Keratinocyte (primary cell): Measurements from ENCODE around the gene SIDT1. TPM values are rescaled to one million over a fixed set of nuclear protein-coding genes. Genes with fewer than 3 reads are reported as not detected.

Experiments
- DNase-seq: peaks from one replicate; pipeline ENCODE4 v3.0.0-alpha.2; 2011; ENCODE audit warnings: low read depth, missing footprints, low spot score
- FAIRE-seq: peaks from 2 replicates; lab custom pipeline; 2011; peaks lifted over from hg19 to GRCh38; lab: Jason Lieb, UNC
- H2AFZ ChIP-seq: 2 replicates; pipeline ENCODE4 v1.6.0; 2012; ENCODE audit warnings: low read length, control low read depth, inconsistent platforms; ENCODE audit not compliant: control insufficient read depth
- H3K27ac ChIP-seq: 2 replicates; pipeline ENCODE4 v1.5.1; 2011; ENCODE audit warnings: low read length; ENCODE audit not compliant: control insufficient read depth, insufficient read depth
- H3K27me3 ChIP-seq: 3 replicates; pipeline ENCODE4 v1.6.0; 2011; ENCODE audit warnings: low read length; ENCODE audit not compliant: control insufficient read depth, insufficient read depth; ENCODE audit errors: extremely low read depth
- H3K36me3 ChIP-seq, 2 experiments: 2 replicates in 1 of 2; 3 replicates in 1 of 2; pipeline ENCODE4 v1.5.1; 2011; ENCODE audit warnings: low read length in 2 of 2, mild to moderate bottlenecking in 1 of 2; ENCODE audit not compliant: control insufficient read depth in 2 of 2, insufficient read depth in 2 of 2; ENCODE audit errors: extremely low read depth in 1 of 2
- H3K4me1 ChIP-seq: 3 replicates; pipeline ENCODE4 v1.5.1; 2011; ENCODE audit warnings: low read length; ENCODE audit not compliant: control insufficient read depth, insufficient read depth; ENCODE audit errors: extremely low read depth
- H3K4me2 ChIP-seq: 3 replicates; pipeline ENCODE4 v1.6.0; 2011; ENCODE audit warnings: low read depth, low read length; ENCODE audit not compliant: control insufficient read depth, insufficient read depth; ENCODE audit errors: extremely low read depth
- H3K4me3 ChIP-seq, 3 experiments: fragments of 200-600 bp in 1 of 3; sonication (generic) in 1 of 3; 2 replicates in 2 of 3; 3 replicates in 1 of 3; pipeline ENCODE4 v1.5.1; 2011 to 2016; ENCODE audit warnings: low read length in 3 of 3, mild to moderate bottlenecking in 3 of 3, control low read depth in 2 of 3, inconsistent platforms in 1 of 3, low read depth in 1 of 3, mixed read lengths in 1 of 3, mixed run types in 1 of 3, moderate library complexity in 1 of 3; ENCODE audit not compliant: control insufficient read depth in 2 of 3, insufficient read depth in 2 of 3; ENCODE audit errors: extremely low read depth in 1 of 3
- H3K79me2 ChIP-seq: 2 replicates; pipeline ENCODE4 v1.6.0; 2012; ENCODE audit warnings: low read length; ENCODE audit not compliant: control insufficient read depth, insufficient read depth
- H3K9ac ChIP-seq: 3 replicates; pipeline ENCODE4 v1.6.0; 2011; ENCODE audit warnings: low read length; ENCODE audit not compliant: control insufficient read depth, insufficient read depth; ENCODE audit errors: extremely low read depth
- H3K9me1 ChIP-seq: 3 replicates; pipeline ENCODE4 v1.6.0; 2011; ENCODE audit warnings: low read length; ENCODE audit not compliant: control insufficient read depth, insufficient read depth; ENCODE audit errors: extremely low read depth
- H3K9me3 ChIP-seq: 2 replicates; pipeline ENCODE4 v1.5.1; 2012; ENCODE audit warnings: low read depth, low read length; ENCODE audit not compliant: control insufficient read depth
- H4K20me1 ChIP-seq: 3 replicates; pipeline ENCODE4 v1.6.0; 2011; ENCODE audit warnings: low read length; ENCODE audit not compliant: control insufficient read depth, insufficient read depth; ENCODE audit errors: extremely low read depth
- EZH2 ChIP-seq: IDR thresholded peaks from one replicate; pipeline ENCODE4 v1.6.1; 2012; ENCODE audit warnings: inconsistent platforms, mild to moderate bottlenecking, low read length, moderate library complexity
- dilution Hi-C: fragments of 300-500 bp; cut with MboI; formaldehyde crosslinking; loops from one replicate; pipeline ENCODE4 v1.7.0; 2020; ENCODE audit warnings: low sequenced_read_pairs; ENCODE audit not compliant: extremely low pct_ligation_motif_present
- polyA plus RNA-seq, 5 experiments: library from polyadenylated mRNA; depleted of rRNA in 3 of 5; stranded (reverse) in 3 of 5; stranded (forward) in 1 of 5; unstranded in 1 of 5; fragments of >200 nt; gene quantifications; 1 replicate in 1 of 5; 2 replicates in 3 of 5; 3 replicates in 1 of 5; pipeline versions ENCODE4 v1.2.1 to v1.2.3, GENCODE V29; 2011 to 2012; ENCODE audit warnings: missing spikeins in 2 of 5, low read depth in 1 of 5, low replicate concordance in 1 of 5
- TF ChIP-seq, protein P1 (sequence below), 3 experiments: IDR thresholded peaks in 1 of 3; conservative IDR thresholded peaks in 1 of 3; optimal IDR thresholded peaks in 1 of 3; 2 replicates in 2 of 3; 3 replicates in 1 of 3; pipeline versions ENCODE3 to v1.5.1; 2011; ENCODE audit warnings: low read length in 3 of 3, mild to moderate bottlenecking in 3 of 3, moderate library complexity in 2 of 3, control low read depth in 1 of 3, inconsistent platforms in 1 of 3; ENCODE audit not compliant: insufficient read depth in 2 of 3; ENCODE audit errors: extremely low read depth in 1 of 3

The SIDT1 gene
- polyA plus RNA-seq, 1 donor (not counting 4 experiments of a cell fraction or from before 2014, with no cell fraction given): 0.12 TPM

DNA sequence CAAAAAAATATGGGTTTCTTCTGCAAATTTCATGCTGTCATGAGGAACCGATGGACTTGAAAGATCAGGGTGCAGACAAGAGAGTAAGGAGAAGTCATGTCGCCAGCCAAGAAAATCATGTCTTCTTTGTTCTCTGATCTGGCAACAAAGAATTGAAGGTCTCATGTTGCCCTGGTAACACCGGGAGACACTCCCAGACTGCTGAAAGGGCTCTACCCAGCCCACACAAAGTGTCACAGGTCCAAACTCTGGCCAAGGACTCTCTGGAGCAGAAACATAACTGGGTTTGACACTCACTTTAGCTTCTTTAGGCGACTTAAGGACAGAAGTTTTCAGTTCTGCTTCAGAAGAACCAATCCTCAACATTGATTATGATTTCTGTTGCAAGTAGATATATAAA is 42.9 kb downstream of the SIDT1 start:
- Histone ChIP-seq H3K27me3 (no peaks in the 10 kb centered on the region), H3K79me2 (no peaks in the 10 kb centered on the region), H4K20me1 (no peaks in the 10 kb centered on the region), H3K36me3 (no peaks in the 10 kb centered on the region), H2AFZ (no peak overlapping the region), H3K9me3 (peaks cover 4% of the 10 kb centered on the region), H3K4me3 (no peak overlapping the region), H3K9ac (no peak overlapping the region), H3K4me1 (no peaks in the 10 kb centered on the region), H3K9me1 (no peaks in the 10 kb centered on the region), H3K27ac (no peak overlapping the region), H3K4me2 (no peak overlapping the region)
- TF ChIP-seq, protein P1, sequence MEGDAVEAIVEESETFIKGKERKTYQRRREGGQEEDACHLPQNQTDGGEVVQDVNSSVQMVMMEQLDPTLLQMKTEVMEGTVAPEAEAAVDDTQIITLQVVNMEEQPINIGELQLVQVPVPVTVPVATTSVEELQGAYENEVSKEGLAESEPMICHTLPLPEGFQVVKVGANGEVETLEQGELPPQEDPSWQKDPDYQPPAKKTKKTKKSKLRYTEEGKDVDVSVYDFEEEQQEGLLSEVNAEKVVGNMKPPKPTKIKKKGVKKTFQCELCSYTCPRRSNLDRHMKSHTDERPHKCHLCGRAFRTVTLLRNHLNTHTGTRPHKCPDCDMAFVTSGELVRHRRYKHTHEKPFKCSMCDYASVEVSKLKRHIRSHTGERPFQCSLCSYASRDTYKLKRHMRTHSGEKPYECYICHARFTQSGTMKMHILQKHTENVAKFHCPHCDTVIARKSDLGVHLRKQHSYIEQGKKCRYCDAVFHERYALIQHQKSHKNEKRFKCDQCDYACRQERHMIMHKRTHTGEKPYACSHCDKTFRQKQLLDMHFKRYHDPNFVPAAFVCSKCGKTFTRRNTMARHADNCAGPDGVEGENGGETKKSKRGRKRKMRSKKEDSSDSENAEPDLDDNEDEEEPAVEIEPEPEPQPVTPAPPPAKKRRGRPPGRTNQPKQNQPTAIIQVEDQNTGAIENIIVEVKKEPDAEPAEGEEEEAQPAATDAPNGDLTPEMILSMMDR (optimal IDR thresholded peaks at IDR 0.05 in 1 of 3, IDR thresholded peaks at IDR 0.05 in 1 of 3, conservative IDR thresholded peaks at IDR 0.05 in 1 of 3; ENCODE audit: extremely low read depth in 1 of 3, insufficient read depth in 2 of 3, low read length in 3 of 3): no peak
- no peak for TF ChIP-seq EZH2
- dilution Hi-C loops: no loop called here
- no peak for FAIRE-seq
- DNase-seq: no peak

DNA sequence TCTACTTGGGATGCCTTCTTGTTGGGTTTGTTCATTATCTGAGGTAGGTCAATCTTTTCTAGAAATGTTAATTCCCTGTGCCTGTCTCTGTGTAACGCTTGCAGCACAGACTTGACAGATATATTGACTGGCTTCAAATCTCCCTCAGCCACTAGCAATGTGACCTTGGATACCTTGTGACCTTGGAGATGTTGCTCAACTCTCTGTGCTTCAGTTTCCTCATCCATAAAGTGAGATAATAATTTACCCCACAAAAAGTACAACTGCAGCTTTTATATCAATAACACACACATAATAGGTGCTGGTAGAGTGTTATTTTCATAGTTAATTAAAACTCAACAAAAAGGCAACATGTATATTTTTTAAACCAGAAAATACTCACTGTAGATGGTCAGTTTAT is 52.9 kb downstream of the SIDT1 start:
- FAIRE-seq: no peak
- H2AFZ ChIP-seq: no peak overlapping the region

More for the DNA sequence above, 52.9 kb downstream of the SIDT1 start:
- peaks cover 6% of the 10 kb centered on the region for H3K27me3 ChIP-seq
- no peak overlapping the region for H3K9ac ChIP-seq
- dilution Hi-C loops: no loop called here
- H3K36me3 ChIP-seq: no peaks in the 10 kb centered on the region
- H3K9me1 ChIP-seq: no peaks in the 10 kb centered on the region
- H3K9me3 ChIP-seq: no peaks in the 10 kb centered on the region
- no peaks in the 10 kb centered on the region for H3K4me1 ChIP-seq
- no peaks in the 10 kb centered on the region for H4K20me1 ChIP-seq
- no peak overlapping the region for H3K4me2 ChIP-seq
- TF ChIP-seq, protein P1 (optimal IDR thresholded peaks at IDR 0.05 in 1 of 3, IDR thresholded peaks at IDR 0.05 in 1 of 3, conservative IDR thresholded peaks at IDR 0.05 in 1 of 3; ENCODE audit: extremely low read depth in 1 of 3, insufficient read depth in 2 of 3, low read length in 3 of 3): no peak
- no peak for TF ChIP-seq EZH2
- H3K27ac ChIP-seq: no peak overlapping the region
- H3K4me3 ChIP-seq: no peak overlapping the region
- no peaks in the 10 kb centered on the region for H3K79me2 ChIP-seq
- no peak for DNase-seq
